Osteoblast (primary cell): ENCODE results near the gene FXYD5. TPM values are rescaled to one million over a fixed set of nuclear protein-coding genes. Genes with fewer than 3 reads are reported as not detected.
"Not testable (repeated sequence)": the region's sequence is repeated elsewhere in the genome, so short reads cannot be mapped to it uniquely, and the experiment has no call there.

Experiments used
- DNase-seq: peaks from one replicate; pipeline ENCODE4 v3.0.0; 2011; ENCODE audit warnings: low spot score, mixed read lengths; ENCODE audit not compliant: insufficient read length; ENCODE audit errors: missing footprints
- H2AFZ ChIP-seq: 2 replicates; pipeline ENCODE4 v1.6.0; 2011; ENCODE audit warnings: mild to moderate bottlenecking, low read length
- H3K27ac ChIP-seq: 2 replicates; pipeline ENCODE4 v1.5.1; 2011; ENCODE audit warnings: mild to moderate bottlenecking, low read depth, low read length, moderate library complexity
- H3K27me3 ChIP-seq: 2 replicates; pipeline ENCODE4 v1.6.0; 2012; ENCODE audit warnings: mild to moderate bottlenecking, control low read depth, inconsistent platforms, low read length, moderate library complexity; ENCODE audit not compliant: insufficient read depth
- H3K36me3 ChIP-seq: 2 replicates; pipeline ENCODE4 v1.5.1; 2011; ENCODE audit warnings: mild to moderate bottlenecking, low read length, control low read depth, moderate library complexity; ENCODE audit not compliant: insufficient read depth
- H3K4me1 ChIP-seq: 2 replicates; pipeline ENCODE4 v1.5.1; 2011; ENCODE audit warnings: mild to moderate bottlenecking, low read length, control low read depth, moderate library complexity; ENCODE audit not compliant: insufficient read depth
- H3K4me2 ChIP-seq: 2 replicates; pipeline ENCODE4 v1.6.0; 2011; ENCODE audit warnings: mild to moderate bottlenecking, low read length; ENCODE audit not compliant: insufficient read depth
- H3K4me3 ChIP-seq: fragments of 200-600 bp; sonication (generic); 3 replicates; pipeline ENCODE4 v1.5.1; 2012; ENCODE audit warnings: mild to moderate bottlenecking, low read length, inconsistent platforms; ENCODE audit not compliant: insufficient read depth
- H3K79me2 ChIP-seq: 2 replicates; pipeline ENCODE4 v1.6.0; 2012; ENCODE audit warnings: mild to moderate bottlenecking, low read length, control low read depth, inconsistent platforms; ENCODE audit not compliant: insufficient read depth
- H3K9me3 ChIP-seq: 2 replicates; pipeline ENCODE4 v1.5.1; 2011; ENCODE audit warnings: low read depth, low read length, control low read depth
- H4K20me1 ChIP-seq: 2 replicates; pipeline ENCODE4 v1.6.0; 2012; ENCODE audit warnings: mild to moderate bottlenecking, low read length, control low read depth; ENCODE audit not compliant: insufficient read depth
- CTCF ChIP-seq: IDR thresholded peaks from 2 replicates; pipeline ENCODE4 v1.5.1; 2011; ENCODE audit warnings: mild to moderate bottlenecking, low read depth, low read length, moderate library complexity; ENCODE audit errors: extremely low read depth
- total RNA-seq: library from RNA; depleted of rRNA; stranded (reverse); fragments of >200 nt; gene quantifications from 2 replicates; pipeline ENCODE4 v1.2.3, GENCODE V29; 2012

The FXYD5 gene
- total RNA-seq, 1 donor: 29.0 TPM

GRCh38 chr19:35128398-35129057 is 26.0 kb upstream of the FXYD5 start:
- Histone ChIP-seq H3K27me3 (no peaks in the 10 kb centered on the region), H3K79me2 (no peaks in the 10 kb centered on the region), H3K36me3 (no peaks in the 10 kb centered on the region), H2AFZ (no peak overlapping the region), H3K4me3 (no peak overlapping the region), H3K9me3 (no peaks in the 10 kb centered on the region), H3K27ac (no peak overlapping the region), H3K4me2 (no peak overlapping the region), H4K20me1 (no peaks in the 10 kb centered on the region), H3K4me1 (peaks cover 8% of the 10 kb centered on the region)
- no peak for TF ChIP-seq CTCF
- no peak for DNase-seq

GRCh38 chr19:35129724-35130274 is 24.7 kb upstream of the FXYD5 start:
- not testable (repeated sequence) for H3K4me3 ChIP-seq, H3K27me3 ChIP-seq, H3K9me3 ChIP-seq, H3K79me2 ChIP-seq, H3K4me2 ChIP-seq, H3K27ac ChIP-seq, H3K36me3 ChIP-seq, H3K4me1 ChIP-seq, H2AFZ ChIP-seq, H4K20me1 ChIP-seq, DNase-seq

- Histone ChIP-seq H3K36me3 (no peaks in the 10 kb centered on the region), H3K27me3 (peaks cover 4% of the 10 kb centered on the region), H3K4me2 (no peak overlapping the region), H3K79me2 (no peaks in the 10 kb centered on the region), H4K20me1 (no peaks in the 10 kb centered on the region), H3K4me3 (no peak overlapping the region), H2AFZ (no peak overlapping the region), H3K9me3 (no peaks in the 10 kb centered on the region), H3K4me1 (no peaks in the 10 kb centered on the region), H3K27ac (no peak overlapping the region)
- no peak for DNase-seq
- TF ChIP-seq CTCF: no peak
Observed at GRCh38 chr19:35130761-35131720, 23.5 kb upstream of the FXYD5 start.

- H3K4me3 ChIP-seq: no peak overlapping the region
Observed at GRCh38 chr19:35132254-35132653, 22.3 kb upstream of the FXYD5 start.

More at GRCh38 chr19:35132254-35132653, 22.3 kb upstream of the FXYD5 start:
- peaks cover 16% of the 10 kb centered on the region for H3K27me3 ChIP-seq
- no peak overlapping the region for H2AFZ ChIP-seq
- H3K36me3 ChIP-seq: no peaks in the 10 kb centered on the region
- H3K9me3 ChIP-seq: no peaks in the 10 kb centered on the region
- H3K27ac ChIP-seq: no peak overlapping the region
- no peaks in the 10 kb centered on the region for H4K20me1 ChIP-seq
- H3K4me2 ChIP-seq: no peak overlapping the region
- H3K79me2 ChIP-seq: no peaks in the 10 kb centered on the region
- TF ChIP-seq CTCF: no peak
- H3K4me1 ChIP-seq: no peaks in the 10 kb centered on the region
- DNase-seq: no peak
